Measurements from ENCODE around the gene TUBB2A.

DNA sequence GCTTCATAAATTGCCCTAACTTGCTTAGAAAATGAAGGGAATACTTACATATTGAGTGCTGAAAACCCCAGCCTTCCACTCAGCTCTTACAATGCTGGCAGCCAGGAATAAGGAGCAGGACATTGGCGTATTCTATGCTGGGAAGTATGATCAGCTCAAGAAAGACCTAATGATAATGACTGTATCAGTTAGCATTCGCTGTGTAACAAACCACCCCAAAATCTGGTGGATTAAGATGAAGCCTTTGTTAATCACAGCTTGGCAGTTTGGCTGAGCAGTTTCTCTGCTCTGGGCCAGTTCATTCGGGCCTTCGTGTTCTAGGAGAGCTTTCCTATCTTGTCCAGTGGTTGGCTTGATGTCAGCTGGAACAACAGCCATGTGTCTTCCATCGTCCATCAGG is 33.4 kb upstream of the TUBB2A start:
- TF ChIP-seq FOXA1 (IDR thresholded peaks at IDR 0.05): no peak
- no peak for TF ChIP-seq L3MBTL2 (conservative IDR thresholded peaks at IDR 0.05)
- no peak for TF ChIP-seq ZNF384 (IDR thresholded peaks at IDR 0.05)

Measured in HEK293T (cell line).